ENCODE measurements around the gene F2RL2.

GRCh38 chr5:76616206-76616605 lies 7.0 kb downstream of the F2RL2 start:
- no peak for TF ChIP-seq EZH2phosphoT487 (conservative IDR thresholded peaks at IDR 0.05; ENCODE audit: low read length)
- no peak for TF ChIP-seq CTCF (IDR thresholded peaks at IDR 0.05; ENCODE audit: insufficient read depth, low read length, poor library complexity, severe bottlenecking)

All from SU-DHL-6 (cell line).